ENCODE results near the gene AJM1.

- TF ChIP-seq CTCF (conservative IDR thresholded peaks at IDR 0.05 in 1 of 2, IDR thresholded peaks at IDR 0.05 in 1 of 2; ENCODE audit: low read depth in 1 of 2, low read length in 2 of 2) (no peak), EZH2 (IDR thresholded peaks at IDR 0.05; ENCODE audit: low read length, missing control alignments) (no peak)
These were observed 33.5 kb upstream of the AJM1 start for GRCh38 chr9:136808806-136809158.
